Fibroblast of the aortic adventitia (primary cell): Measurements from ENCODE around the gene ARHGEF10L. TPM values are rescaled to one million over a fixed set of nuclear protein-coding genes. Genes with fewer than 3 reads are reported as not detected.
"Not testable (repeated sequence)": the region's sequence is repeated elsewhere in the genome, so short reads cannot be mapped to it uniquely, and the experiment has no call there.

Experiments
- DNase-seq: peaks from one replicate; pipeline ENCODE4 v3.0.0-alpha.2; 2010; ENCODE audit warnings: low read depth
- H3K4me3 ChIP-seq: 2 replicates; pipeline ENCODE4 v1.5.1; 2011; ENCODE audit warnings: low read depth, mild to moderate bottlenecking, control low read depth, low read length, moderate library complexity
- CTCF ChIP-seq: IDR thresholded peaks from 2 replicates; pipeline ENCODE4 v1.5.1; 2011; ENCODE audit warnings: mild to moderate bottlenecking, low read length, control low read depth, inconsistent platforms; ENCODE audit not compliant: insufficient read depth
- total RNA-seq: library from RNA; depleted of rRNA; stranded (reverse); fragments of >200 nt; gene quantifications from 2 replicates; pipeline ENCODE4 v1.2.3, GENCODE V29; 2012; ENCODE audit warnings: low replicate concordance

The ARHGEF10L gene
- total RNA-seq, 1 donor: 23.9 TPM

- H3K4me3 ChIP-seq: peak overlapping the region; percentile 5
- TF ChIP-seq CTCF: no peak
- peak; percentile 23 for DNase-seq
These were observed 79.2 kb downstream of the ARHGEF10L start for GRCh38 chr1:17618558-17619247.

- no peak for TF ChIP-seq CTCF
- no peak for DNase-seq
- no peak overlapping the region for H3K4me3 ChIP-seq
These were observed 81.0 kb downstream of the ARHGEF10L start for GRCh38 chr1:17620448-17620847.

- TF ChIP-seq CTCF: no peak
- DNase-seq: no peak
- H3K4me3 ChIP-seq: no peak overlapping the region
These were observed 82.2 kb downstream of the ARHGEF10L start for GRCh38 chr1:17621691-17622090.

GRCh38 chr1:17622823-17623222, 83.3 kb downstream of the ARHGEF10L start:
- TF ChIP-seq CTCF: no peak
- no peak overlapping the region for H3K4me3 ChIP-seq
- DNase-seq: no peak

GRCh38 chr1:17624611-17625233, 85.2 kb downstream of the ARHGEF10L start:
- DNase-seq: peak; percentile 68
- TF ChIP-seq CTCF: no peak
- no peak overlapping the region for H3K4me3 ChIP-seq

GRCh38 chr1:17627239-17628052, 87.9 kb downstream of the ARHGEF10L start:
- no peak overlapping the region for H3K4me3 ChIP-seq
- TF ChIP-seq CTCF: no peak
- no peak for DNase-seq

- not testable (repeated sequence) for H3K4me3 ChIP-seq, DNase-seq
These were observed 89.5 kb downstream of the ARHGEF10L start for GRCh38 chr1:17629046-17629445.
